Mesothelial cell of epicardium (in vitro differentiated cells): ENCODE data around the gene SLC9B1. TPM values are rescaled to one million over a fixed set of nuclear protein-coding genes. Genes with fewer than 3 reads are reported as not detected.

ENCODE experiments used
- DNase-seq, 2 experiments: peaks; one replicate each; pipeline ENCODE4 v3.0.0; 2021; ENCODE audit warnings: low spot score in 2 of 2; ENCODE audit not compliant: unreplicated experiment in 2 of 2
- H3K27ac Mint-ChIP-seq: 2 replicates; pipeline ENCODE4 v1.8.0; 2021; ENCODE audit warnings: mixed read lengths
- H3K27me3 Mint-ChIP-seq: 2 replicates; pipeline ENCODE4 v1.8.0; 2021; ENCODE audit warnings: low read depth, mixed read lengths
- H3K36me3 Mint-ChIP-seq: 2 replicates; pipeline ENCODE4 v1.8.0; 2021; ENCODE audit warnings: mixed read lengths
- H3K4me1 Mint-ChIP-seq: 2 replicates; pipeline ENCODE4 v1.8.0; 2021; ENCODE audit warnings: mixed read lengths
- H3K4me3 Mint-ChIP-seq: 2 replicates; pipeline ENCODE4 v1.8.0; 2021; ENCODE audit warnings: mild to moderate bottlenecking, moderate library complexity, mixed read lengths
- H3K9me3 Mint-ChIP-seq: 2 replicates; pipeline ENCODE4 v1.8.0; 2021; ENCODE audit warnings: mixed read lengths
- total RNA-seq: library from RNA; stranded (reverse); gene quantifications from 3 replicates; pipeline ENCODE4 v1.2.1, GENCODE V29; 2021
- TF ChIP-seq, protein P1 (sequence below): fragments of 200-600 bp; sonication (generic); IDR thresholded peaks from one replicate; pipeline ENCODE4 v1.5.0; 2021; ENCODE audit warnings: antibody characterized with exemption; ENCODE audit not compliant: unreplicated experiment

The SLC9B1 gene
- total RNA-seq, 1 donor from 2014 or later = 3.2 TPM

DNA sequence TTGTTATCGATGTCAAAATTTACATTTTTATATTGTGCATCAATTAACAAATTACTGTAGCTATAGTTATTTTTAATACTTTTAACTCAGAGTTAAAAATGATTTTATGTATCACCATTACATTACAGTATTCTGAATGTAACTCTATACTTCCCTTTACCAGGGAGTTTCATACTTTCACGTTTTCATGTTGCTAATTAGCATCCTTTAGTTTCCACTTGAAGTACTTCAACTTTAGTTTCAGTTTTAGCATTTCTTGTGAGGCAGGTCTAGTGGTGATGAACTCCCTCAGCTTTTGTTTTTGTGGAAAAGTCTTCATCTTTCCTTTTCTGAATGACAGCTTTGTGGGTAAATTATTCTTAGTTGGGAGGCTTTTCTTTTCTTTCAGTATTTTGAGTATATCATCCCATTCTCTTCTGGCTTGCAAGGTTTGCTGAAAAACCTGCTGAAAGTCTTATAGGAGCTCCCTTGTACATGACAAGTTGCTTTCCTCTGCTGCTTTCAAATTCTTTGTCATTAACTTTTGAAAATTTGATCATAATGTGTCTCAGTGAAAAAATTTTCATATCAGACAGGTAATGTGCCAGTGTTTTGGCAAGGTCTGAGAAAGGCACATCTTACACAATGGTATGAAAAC lies 160.6 kb downstream of the SLC9B1 start:
- Mint-ChIP-seq H3K9me3 (peaks cover 27% of the 10 kb centered on the region), H3K36me3 (peaks cover 32% of the 10 kb centered on the region), H3K27ac (no peak overlapping the region), H3K27me3 (no peaks in the 10 kb centered on the region), H3K4me3 (no peak overlapping the region), H3K4me1 (no peaks in the 10 kb centered on the region)
- TF ChIP-seq, protein P1, sequence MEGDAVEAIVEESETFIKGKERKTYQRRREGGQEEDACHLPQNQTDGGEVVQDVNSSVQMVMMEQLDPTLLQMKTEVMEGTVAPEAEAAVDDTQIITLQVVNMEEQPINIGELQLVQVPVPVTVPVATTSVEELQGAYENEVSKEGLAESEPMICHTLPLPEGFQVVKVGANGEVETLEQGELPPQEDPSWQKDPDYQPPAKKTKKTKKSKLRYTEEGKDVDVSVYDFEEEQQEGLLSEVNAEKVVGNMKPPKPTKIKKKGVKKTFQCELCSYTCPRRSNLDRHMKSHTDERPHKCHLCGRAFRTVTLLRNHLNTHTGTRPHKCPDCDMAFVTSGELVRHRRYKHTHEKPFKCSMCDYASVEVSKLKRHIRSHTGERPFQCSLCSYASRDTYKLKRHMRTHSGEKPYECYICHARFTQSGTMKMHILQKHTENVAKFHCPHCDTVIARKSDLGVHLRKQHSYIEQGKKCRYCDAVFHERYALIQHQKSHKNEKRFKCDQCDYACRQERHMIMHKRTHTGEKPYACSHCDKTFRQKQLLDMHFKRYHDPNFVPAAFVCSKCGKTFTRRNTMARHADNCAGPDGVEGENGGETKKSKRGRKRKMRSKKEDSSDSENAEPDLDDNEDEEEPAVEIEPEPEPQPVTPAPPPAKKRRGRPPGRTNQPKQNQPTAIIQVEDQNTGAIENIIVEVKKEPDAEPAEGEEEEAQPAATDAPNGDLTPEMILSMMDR = no peak
- no peak for DNase-seq

Other genes with a start within 250 kb of the SLC9B1 start
- 299 to 311 TPM (median 307 TPM) in 3 replicates for gene UBE2D3, start 192.2 kb downstream of the SLC9B1 start, total RNA-seq
- gene CISD2, start 150.7 kb downstream of the SLC9B1 start, total RNA-seq = 21.3 to 22.2 TPM (median 21.4 TPM) in 3 replicates
- gene SLC9B2, start 57.1 kb upstream of the SLC9B1 start, total RNA-seq = 12.0 to 13.4 TPM (median 12.1 TPM) in 3 replicates
- 102 to 105 TPM (median 103 TPM) in 3 replicates for gene BDH2, start 80.1 kb upstream of the SLC9B1 start, total RNA-seq
- gene CENPE, start 178.6 kb upstream of the SLC9B1 start, total RNA-seq = 13.3 to 15.6 TPM (median 14.2 TPM) in 3 replicates